Upper lobe of left lung (tissue), 4 donors: ENCODE data around the gene PRKCH.

Experiments used
- CTCF ChIP-seq, 6 experiments: fragments of 450-650 bp in 4 of 6; fragments of 200-600 bp in 2 of 6; sonication (generic) in 2 of 6; IDR thresholded peaks; one replicate each; pipeline ENCODE4 v1.5.1; 2016 to 2019; ENCODE audit warnings: antibody characterized with exemption in 6 of 6
- POLR2AphosphoS5 ChIP-seq, 2 donors: sonication (generic); formaldehyde crosslinking; IDR thresholded peaks; one replicate each; pipeline ENCODE4 v1.5.1; 2017; ENCODE audit warnings: antibody characterized with exemption in 2 of 2

- TF ChIP-seq CTCF (IDR thresholded peaks at IDR 0.05) (no peak), POLR2AphosphoS5 (IDR thresholded peaks at IDR 0.05) (no peak)
Observed at GRCh38 chr14:61401461-61401860, 80.1 kb downstream of the PRKCH start.
